Retinal pigment epithelial cell (primary cell): ENCODE results near the gene BMPR1B.

Experiments
- DNase-seq: peaks from one replicate; pipeline ENCODE4 v3.0.0-alpha.2; 2010; ENCODE audit warnings: low read depth
- H3K4me3 ChIP-seq: 2 replicates; pipeline ENCODE4 v1.5.1; 2011; ENCODE audit warnings: mild to moderate bottlenecking, low read length, control low read depth, moderate library complexity
- TF ChIP-seq, protein P1 (sequence below): conservative IDR thresholded peaks from 2 replicates; pipeline ENCODE4 v1.5.1; 2011; ENCODE audit warnings: low read depth, low read length, control low read depth, inconsistent platforms

Gene BMPR1B

DNA sequence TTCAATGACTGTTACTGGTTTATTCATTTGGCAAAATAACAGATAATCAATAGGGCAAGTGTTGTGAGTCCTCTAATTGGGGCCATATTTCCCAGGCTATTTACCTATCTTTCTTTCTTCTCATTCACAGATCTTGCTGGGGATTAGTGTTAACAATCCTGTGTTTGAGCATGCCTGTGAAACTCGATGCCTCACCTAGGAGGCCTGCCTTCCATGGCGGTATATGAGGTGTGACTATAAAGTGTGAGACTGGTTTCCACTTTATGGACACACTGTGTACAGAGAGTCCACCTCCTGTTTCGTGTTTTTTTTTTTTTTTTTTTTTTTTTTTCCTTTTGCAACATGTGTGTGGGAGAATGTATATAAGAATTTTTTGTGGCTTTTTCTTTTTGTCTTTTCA is 199.3 kb downstream of the BMPR1B start:
- no peak for DNase-seq
- TF ChIP-seq, protein P1, sequence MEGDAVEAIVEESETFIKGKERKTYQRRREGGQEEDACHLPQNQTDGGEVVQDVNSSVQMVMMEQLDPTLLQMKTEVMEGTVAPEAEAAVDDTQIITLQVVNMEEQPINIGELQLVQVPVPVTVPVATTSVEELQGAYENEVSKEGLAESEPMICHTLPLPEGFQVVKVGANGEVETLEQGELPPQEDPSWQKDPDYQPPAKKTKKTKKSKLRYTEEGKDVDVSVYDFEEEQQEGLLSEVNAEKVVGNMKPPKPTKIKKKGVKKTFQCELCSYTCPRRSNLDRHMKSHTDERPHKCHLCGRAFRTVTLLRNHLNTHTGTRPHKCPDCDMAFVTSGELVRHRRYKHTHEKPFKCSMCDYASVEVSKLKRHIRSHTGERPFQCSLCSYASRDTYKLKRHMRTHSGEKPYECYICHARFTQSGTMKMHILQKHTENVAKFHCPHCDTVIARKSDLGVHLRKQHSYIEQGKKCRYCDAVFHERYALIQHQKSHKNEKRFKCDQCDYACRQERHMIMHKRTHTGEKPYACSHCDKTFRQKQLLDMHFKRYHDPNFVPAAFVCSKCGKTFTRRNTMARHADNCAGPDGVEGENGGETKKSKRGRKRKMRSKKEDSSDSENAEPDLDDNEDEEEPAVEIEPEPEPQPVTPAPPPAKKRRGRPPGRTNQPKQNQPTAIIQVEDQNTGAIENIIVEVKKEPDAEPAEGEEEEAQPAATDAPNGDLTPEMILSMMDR: no peak
- no peak overlapping the region for H3K4me3 ChIP-seq

DNA sequence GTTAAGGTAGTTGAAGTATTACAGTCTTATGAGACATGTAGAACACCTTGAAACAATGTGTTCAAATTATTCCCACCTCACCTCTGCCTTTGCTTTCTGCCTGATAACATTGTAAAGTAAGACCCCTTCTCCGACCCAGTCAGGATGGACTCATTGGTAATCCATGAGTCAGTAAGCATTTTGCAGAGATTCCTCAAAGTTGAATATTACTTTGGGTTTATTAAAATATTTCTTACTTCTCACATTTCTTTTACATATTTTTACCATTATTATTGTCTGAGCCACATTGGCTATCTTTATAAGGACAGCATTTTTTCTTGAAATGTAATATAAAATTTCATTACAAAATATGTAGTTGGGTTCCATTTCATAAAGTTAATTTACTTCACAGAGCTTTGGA is 201.6 kb downstream of the BMPR1B start:
- TF ChIP-seq, protein P1: no peak
- no peak overlapping the region for H3K4me3 ChIP-seq
- no peak for DNase-seq

DNA sequence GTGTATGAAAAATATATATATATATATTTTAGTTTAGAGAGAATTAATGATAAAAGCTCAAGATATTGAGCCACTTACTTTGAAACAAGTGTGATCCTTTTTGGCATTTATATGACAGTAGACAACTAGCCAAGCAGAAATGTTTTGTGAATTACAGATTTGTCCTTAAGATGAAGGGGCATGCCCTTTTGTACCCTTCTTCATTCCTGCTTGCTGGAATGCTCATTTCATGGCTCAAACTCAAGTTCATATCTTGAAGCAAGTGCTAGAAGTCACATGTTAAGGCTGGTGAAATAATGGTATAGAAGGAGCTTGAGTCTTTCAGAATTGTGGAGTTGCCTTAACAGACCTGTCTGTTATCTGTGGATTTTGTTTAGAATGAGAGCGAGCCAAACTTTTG is 203.0 kb downstream of the BMPR1B start:
- TF ChIP-seq, protein P1: no peak
- DNase-seq: no peak
- H3K4me3 ChIP-seq: no peak overlapping the region

DNA sequence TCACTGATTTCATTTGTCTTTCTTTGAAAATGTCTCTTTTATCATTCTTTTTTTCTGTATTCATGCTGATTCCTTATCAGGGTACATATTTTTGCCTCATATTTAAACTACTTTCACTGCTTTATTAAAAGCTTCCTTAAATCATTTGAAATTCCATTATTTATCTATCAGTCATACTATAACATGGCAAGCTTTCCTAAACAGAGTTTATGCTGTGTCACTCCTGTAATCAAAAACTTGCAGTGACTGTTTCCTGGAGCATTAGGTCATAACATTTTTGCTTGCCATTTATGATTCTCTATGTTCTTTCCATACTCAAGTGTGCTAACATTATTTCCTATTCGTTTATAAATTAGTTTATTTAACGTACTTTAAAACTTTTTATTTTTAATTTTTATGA is 203.7 kb downstream of the BMPR1B start:
- TF ChIP-seq, protein P1: no peak
- no peak for DNase-seq
- no peak overlapping the region for H3K4me3 ChIP-seq

DNA sequence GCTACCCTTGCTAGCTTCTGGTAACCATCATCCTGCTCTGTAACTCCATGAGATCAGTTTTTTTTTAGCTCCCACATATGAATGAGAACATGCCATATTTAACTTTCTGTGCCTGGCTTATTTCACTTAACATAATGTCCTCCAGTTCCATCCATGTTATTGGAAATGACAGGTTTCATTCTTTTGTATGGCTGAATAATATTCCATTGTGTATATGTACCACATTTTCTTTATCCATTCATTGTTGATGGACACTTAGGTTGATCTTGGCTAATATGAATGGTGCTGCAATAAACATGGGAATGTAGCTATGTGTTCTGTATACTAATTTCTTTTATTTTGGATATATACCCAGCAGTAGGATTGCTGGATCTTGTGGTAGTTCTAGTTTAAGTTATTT is 204.7 kb downstream of the BMPR1B start:
- TF ChIP-seq, protein P1: no peak
- no peak overlapping the region for H3K4me3 ChIP-seq
- DNase-seq: no peak

DNA sequence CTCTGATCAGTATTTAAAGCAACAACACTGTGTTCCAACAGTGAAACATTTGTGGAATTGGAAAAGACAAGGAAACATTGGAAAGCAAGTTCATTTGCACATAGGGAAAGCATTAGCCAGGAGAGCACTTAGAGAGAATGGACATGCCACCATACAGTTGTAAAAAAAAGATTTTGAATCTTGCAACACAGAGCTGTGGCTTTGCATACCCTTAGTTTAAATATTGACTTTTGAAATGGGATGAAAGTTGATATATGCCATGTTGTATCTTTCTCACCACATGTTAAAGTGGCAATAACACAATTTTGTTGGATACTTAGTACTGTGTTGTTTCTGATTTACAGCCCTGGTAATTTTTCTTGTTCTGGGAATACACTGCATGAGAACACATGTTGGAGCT is 208.1 kb downstream of the BMPR1B start:
- no peak for DNase-seq
- TF ChIP-seq, protein P1: no peak

DNA sequence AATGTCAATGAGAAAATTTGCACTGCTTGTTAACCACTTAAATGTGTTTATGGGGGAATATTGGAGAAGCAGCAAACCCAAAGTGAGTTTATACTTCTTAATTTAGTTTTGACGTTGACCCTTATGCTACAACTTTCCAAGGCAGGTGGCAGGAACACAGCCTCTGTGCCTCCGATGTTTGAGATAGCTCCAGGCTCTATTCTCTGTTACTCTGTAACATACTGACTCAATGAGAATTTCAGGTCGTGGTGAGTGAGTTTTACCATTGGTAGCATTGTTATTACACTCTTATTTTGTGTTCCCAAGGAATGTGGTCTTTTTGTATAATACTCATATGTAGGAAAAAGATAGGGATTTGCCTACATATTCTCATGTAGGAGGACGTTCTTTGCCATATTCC is 210.7 kb downstream of the BMPR1B start:
- TF ChIP-seq, protein P1: no peak

More for the DNA sequence above, 208.1 kb downstream of the BMPR1B start:
- H3K4me3 ChIP-seq: no peak overlapping the region

More for the DNA sequence above, 210.7 kb downstream of the BMPR1B start:
- no peak for DNase-seq
- H3K4me3 ChIP-seq: no peak overlapping the region
